K562 (cell line): ENCODE measurements around the gene USP2. TPM values are rescaled to one million over a fixed set of nuclear protein-coding genes. Genes with fewer than 3 reads are reported as not detected.

Experiments used
- ATAC-seq: fragments of 200-7000 bp; cut with Tn5 transposase; 3 replicates; pipeline ENCODE4 v1.9.1; 2020; ENCODE audit warnings: moderate library complexity
- BruUV-seq: library from RNA; stranded (reverse); fragments of 400-500 nt; replicated peaks from 2 replicates; lab custom pipeline; 2021; lab: Mats Ljungman, UMichigan
- CTCF ChIA-PET: fragments of 300-600 bp; formaldehyde crosslinking; extraction: SDS; loops from one replicate; lab custom pipeline; 2021; ENCODE audit warnings: low intra/inter-chr PET ratio; lab: Yijun Ruan, JAX
- POLR2A ChIA-PET: fragments of 300-600, 350-650 bp; sonication (Branson Sonifier 250); formaldehyde crosslinking; extraction: SDS; loops from one replicate; lab custom pipeline; 2021; ENCODE audit warnings: antibody characterized with exemption, inconsistent platforms; lab: Yijun Ruan, JAX
- DNase-seq, 4 experiments: peaks; one replicate each; pipeline versions ENCODE4 v3.0.0 to v3.0.0-alpha.2; 2011 to 2018; ENCODE audit warnings: low spot score in 3 of 4, mixed read lengths in 3 of 4; ENCODE audit errors: extremely low read depth in 1 of 4
- FAIRE-seq: peaks from 2 replicates; lab custom pipeline; 2011; peaks lifted over from hg19 to GRCh38; lab: Jason Lieb, UNC
- H2AFZ ChIP-seq: 2 replicates; pipeline ENCODE4 v1.6.0; 2011; ENCODE audit warnings: low read depth, low read length, control low read depth, inconsistent platforms
- H3K27ac ChIP-seq: fragments of 200-600 bp; 3 replicates; pipeline ENCODE4 v1.8.0; 2011; ENCODE audit warnings: low read depth, mild to moderate bottlenecking, control low read depth, inconsistent platforms, low read length, moderate library complexity, mixed read lengths; ENCODE audit errors: extremely low read depth
- H3K27me3 ChIP-seq, 2 experiments: fragments of 300-600 bp in 1 of 2; 2 replicates in 1 of 2; 3 replicates in 1 of 2; pipeline versions ENCODE4 v1.6.0 to v1.8.0; 2011; ENCODE audit warnings: inconsistent platforms in 2 of 2, low read length in 2 of 2, mild to moderate bottlenecking in 1 of 2, mixed read lengths in 1 of 2, moderate library complexity in 1 of 2; ENCODE audit not compliant: control insufficient read depth in 2 of 2, insufficient read depth in 2 of 2
- H3K36me3 ChIP-seq: fragments of 300-600 bp; 3 replicates; pipeline ENCODE4 v1.8.0; 2011; ENCODE audit warnings: mild to moderate bottlenecking, low read length, inconsistent platforms; ENCODE audit not compliant: control insufficient read depth, insufficient read depth
- H3K4me1 ChIP-seq, 2 experiments: fragments of 200-600 bp in 1 of 2; replicated peaks in 1 of 2; 2 replicates in 1 of 2; 3 replicates in 1 of 2; pipeline versions ENCODE4 v1.5.1 to v1.8.0; 2011; ENCODE audit warnings: inconsistent platforms in 2 of 2, low read length in 2 of 2, mild to moderate bottlenecking in 1 of 2, mixed read lengths in 1 of 2, moderate library complexity in 1 of 2; ENCODE audit not compliant: control insufficient read depth in 2 of 2, insufficient read depth in 2 of 2
- H3K4me2 ChIP-seq: 2 replicates; pipeline ENCODE4 v1.6.1; 2011; ENCODE audit warnings: low read length, control low read depth, inconsistent platforms, mixed read lengths; ENCODE audit not compliant: insufficient read depth
- H3K4me3 ChIP-seq: fragments of 200-600 bp; sonication (generic), shearing (Covaris generic); 2 replicates; pipeline ENCODE4 v1.5.1; 2016; ENCODE audit warnings: control low read depth, inconsistent platforms
- H3K79me2 ChIP-seq: fragments of 200-600 bp; 3 replicates; pipeline ENCODE4 v1.8.0; 2011; ENCODE audit warnings: low read length, inconsistent platforms; ENCODE audit not compliant: control insufficient read depth, insufficient read depth
- H3K9ac ChIP-seq, 2 experiments: 2 replicates each; pipeline versions ENCODE4 v1.6.0 to v1.6.1; 2011; ENCODE audit warnings: low read depth in 2 of 2, low read length in 2 of 2, control low read depth in 1 of 2, inconsistent platforms in 1 of 2, mild to moderate bottlenecking in 1 of 2, mixed read lengths in 1 of 2; ENCODE audit not compliant: insufficient read depth in 1 of 2
- H3K9me1 ChIP-seq: one replicate; pipeline ENCODE4 v1.6.0; 2011; ENCODE audit warnings: inconsistent platforms, mild to moderate bottlenecking, low read length, moderate library complexity; ENCODE audit not compliant: control insufficient read depth, insufficient read depth
- H3K9me3 ChIP-seq: replicated peaks from 2 replicates; pipeline ENCODE4 v1.5.1; 2011; ENCODE audit warnings: low read depth, low read length, inconsistent platforms; ENCODE audit not compliant: control insufficient read depth, insufficient read depth
- H4K20me1 ChIP-seq: replicated peaks from 2 replicates; pipeline ENCODE4 v1.6.1; 2011; ENCODE audit warnings: low read length, inconsistent platforms, mixed read lengths; ENCODE audit not compliant: control insufficient read depth, insufficient read depth
- HDAC3 ChIP-seq: fragments of 450-650 bp; IDR thresholded peaks from 2 replicates; pipeline ENCODE4 v1.6.1; 2018; ENCODE audit warnings: borderline replicate concordance, mild to moderate bottlenecking, moderate library complexity; ENCODE audit not compliant: partially characterized antibody
- HNRNPLL ChIP-seq: fragments of 200-400 bp; formaldehyde crosslinking; IDR thresholded peaks from 2 replicates; pipeline ENCODE4 v1.6.1; 2017; ENCODE audit warnings: low read length, low read depth, mild to moderate bottlenecking; ENCODE audit not compliant: poor library complexity, severe bottlenecking
- SETDB1 ChIP-seq: IDR thresholded peaks from one replicate; pipeline ENCODE4 v1.6.1; 2012; ENCODE audit warnings: low read length, control low read depth, inconsistent platforms
- SMAD3 ChIP-seq: fragments of 450-650 bp; formaldehyde crosslinking; conservative IDR thresholded peaks from 2 replicates; pipeline ENCODE4 v1.4.0; 2020; ENCODE audit warnings: mild to moderate bottlenecking
- ZNF197 ChIP-seq: fragments of 200-800 bp; sonication (Bioruptor generic); IDR thresholded peaks from 2 replicates; pipeline ENCODE4 v1.6.1; 2016; ENCODE audit warnings: low read depth, missing genetic modification characterization, missing compliant biosample characterization
- WGBS: fragments of 100-300 bp; shearing (Covaris generic); methylation state at CpG from one replicate; pipeline ENCODE4 v1.1.6; 2016; ENCODE audit warnings: low coverage, mixed read lengths; ENCODE audit not compliant: insufficient coverage; ENCODE audit errors: missing lambda C conversion rate; 5-methylcytosine and 5-hydroxymethylcytosine counted together
- in situ Hi-C: fragments of 300-500 bp; cut with MboI; formaldehyde crosslinking; loops from 4 replicates; pipeline ENCODE4 v1.15.0; 2018; ENCODE audit warnings: inconsistent platforms, mixed read lengths
- intact Hi-C: fragments of 100-400 bp; cut with micrococcal nuclease; formaldehyde crosslinking; loops from 2 replicates; pipeline ENCODE4 v1.14.2; 2022
- polyA plus RNA-seq, 8 experiments: library from polyadenylated mRNA; depleted of rRNA in 4 of 8; stranded (reverse) in 5 of 8; unstranded in 3 of 8; fragments of >200 nt; fragmentation: Nextera tagmentation in 2 of 8; fragmentation: Illumina TruSeq in 1 of 8; extraction: Ambion mirVana in 2 of 8; extraction: Trizol in 1 of 8; gene quantifications; 2 replicates each; pipeline versions ENCODE4 v1.2.1 to v1.2.3, GENCODE V29; 2011 to 2014; ENCODE audit warnings: inconsistent platforms in 1 of 8, missing spikeins in 1 of 8
- total RNA-seq, 7 experiments: library from RNA; depleted of rRNA in 6 of 7; stranded (reverse); fragments of >200 nt in 6 of 7; fragmentation: Illumina TruSeq in 2 of 7; extraction: Trizol in 2 of 7; gene quantifications; 2 replicates each; pipeline versions ENCODE4 v1.2.1 to v1.2.3, GENCODE V29; 2011 to 2021; ENCODE audit warnings: low replicate concordance in 1 of 7
- TF ChIP-seq, protein P1 (sequence below), 3 experiments: fragments of 200-800 bp in 1 of 3; fragments of 250-450 bp in 1 of 3; fragments of 450-650 bp in 1 of 3; sonication (Bioruptor Pico) in 1 of 3; sonication (Bioruptor generic) in 1 of 3; formaldehyde crosslinking in 1 of 3; IDR thresholded peaks; 2 replicates each; pipeline versions ENCODE4 v1.6.1 to v1.8.0; 2016 to 2022; ENCODE audit warnings: mild to moderate bottlenecking in 2 of 3, missing genetic modification characterization in 2 of 3, missing compliant biosample characterization in 1 of 3, moderate library complexity in 1 of 3
- TF ChIP-seq, protein P2 (sequence below): fragments of 250-450 bp; sonication (Bioruptor Pico); IDR thresholded peaks from 2 replicates; pipeline ENCODE4 v1.8.0; 2022; ENCODE audit warnings: moderate library complexity, mild to moderate bottlenecking, inconsistent platforms
- TF ChIP-seq, protein P3 (sequence below): fragments of 250-450 bp; sonication (Bioruptor Pico); IDR thresholded peaks from 2 replicates; pipeline ENCODE4 v1.5.0; 2021

Gene USP2
- total and polyA plus RNA-seq, 9 of the 15 experiments (the other 6 are each of a cell fraction or from before 2014, with no cell fraction given), result 2.8 to 16.9 (median 3.9) TPM

DNA sequence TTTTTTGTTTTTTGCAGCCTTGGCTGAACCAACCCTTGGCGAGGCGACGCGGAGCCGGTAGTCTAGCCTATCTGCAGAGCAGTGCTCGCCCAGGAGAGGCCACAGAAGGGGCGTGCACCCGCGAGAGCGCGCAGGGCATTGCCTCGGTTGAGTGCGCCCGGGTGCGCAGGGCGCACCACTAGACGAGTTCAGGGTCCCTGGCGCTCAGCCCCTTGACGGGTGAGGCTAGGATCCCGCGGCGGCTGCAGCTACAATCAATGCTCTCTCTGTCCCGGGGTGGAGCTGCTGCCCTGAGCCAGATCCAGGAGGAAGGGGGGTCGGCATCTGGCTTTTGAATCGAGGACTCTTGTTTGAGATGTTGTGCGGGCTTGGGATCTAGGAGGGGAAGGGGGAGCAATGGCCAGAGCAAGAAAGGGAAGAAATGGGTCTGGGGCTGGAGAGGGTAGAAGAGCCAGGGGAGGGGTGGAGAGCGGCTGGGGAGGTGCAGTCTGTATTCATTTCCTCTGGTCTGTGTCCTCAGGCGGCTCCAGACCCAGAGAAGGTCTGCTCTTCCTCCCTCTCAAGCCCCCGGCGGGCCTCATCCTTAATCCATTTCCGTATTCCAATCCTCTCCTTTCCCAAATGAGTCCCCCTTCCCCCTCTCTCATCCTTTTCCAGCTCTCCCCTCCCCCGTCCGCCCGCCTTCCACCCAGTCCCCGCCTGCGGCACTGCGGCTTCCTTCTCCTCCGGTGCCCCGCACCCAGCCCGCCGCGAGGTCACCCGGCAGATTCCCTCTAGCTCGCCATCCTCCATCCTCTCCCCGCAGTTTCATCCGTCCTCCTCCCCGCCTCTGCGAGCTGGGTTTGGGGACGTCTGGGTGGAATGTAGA, 40.7 kb upstream of the USP2 start:
- intact Hi-C loops, result no loop called here
- Histone ChIP-seq H3K79me2 (no peaks in the 10 kb centered on the region), H3K27ac (no peak overlapping the region), H3K9me3 (no peaks in the 10 kb centered on the region), H3K4me2 (no peak overlapping the region), H3K4me3 (no peak overlapping the region), H3K4me1 (peaks cover under 1 to 16% of the 10 kb centered on the region in 2 experiments; a peak in 3 of 5 replicates), H3K9me1 (no peaks in the 10 kb centered on the region), H4K20me1 (0 out of 2 replicates have a peak, but pooled peaks cover 2% of the 10 kb centered on the region), H3K9ac (no peak overlapping the region), H3K27me3 (peaks cover 0 to 16% of the 10 kb centered on the region in 2 experiments; a peak in 1 of 5 replicates), H3K36me3 (no peaks in the 10 kb centered on the region), H2AFZ (no peak overlapping the region)
- ChIA-PET POLR2A (interaction anchor here (0.6 to 1.1 kb wide), 2 partner anchors 22 to 560 kb away, joined by 3 read pairs; no protein-coding TSS in a partner anchor), CTCF (no interaction called here)
- no peak for TF ChIP-seq SETDB1
- TF ChIP-seq HNRNPLL, result no peak
- TF ChIP-seq SMAD3 (CRISPR knock-in tag), result no peak
- no TSS peak for BruUV-seq
- in situ Hi-C loops, result no loop called here
- WGBS, result 45% methylated on average over 32 of the region's 49 CpGs
- no peak for DNase-seq
- no peak for ATAC-seq
- no peak for FAIRE-seq

DNA sequence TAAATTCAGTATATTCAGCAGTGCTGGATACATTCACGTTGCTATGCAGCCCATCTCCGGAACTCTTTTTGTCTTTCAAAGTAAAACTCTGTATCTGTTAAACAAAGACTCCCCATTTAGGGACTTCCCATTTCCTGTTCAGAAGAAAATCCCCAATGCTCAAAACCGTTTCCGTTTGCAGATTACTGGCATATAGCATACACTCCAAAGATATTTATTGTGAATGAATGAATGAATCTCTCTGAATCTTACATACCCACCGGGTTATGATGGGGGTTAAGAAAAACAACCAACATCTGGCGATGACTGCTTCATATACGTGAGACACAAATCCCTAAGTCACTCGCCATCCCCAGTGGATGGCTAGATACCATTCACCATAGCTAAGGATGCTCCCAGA, 39.9 kb upstream of the USP2 start:
- H3K27me3 ChIP-seq, result peaks cover 0 to 16% of the 10 kb centered on the region in 2 experiments; a peak in 1 of 5 replicates
- no TSS peak for BruUV-seq
- ATAC-seq (no peak), FAIRE-seq (no peak), DNase-seq (no peak)
- peaks cover 0 to 16% of the 10 kb centered on the region in 2 experiments; a peak in 2 of 5 replicates for H3K4me1 ChIP-seq
- in situ Hi-C loops (no loop called here), intact Hi-C loops (no loop called here)
- no peak overlapping the region for H3K27ac ChIP-seq
- H4K20me1 ChIP-seq, result 0 out of 2 replicates have a peak, but pooled peaks cover 2% of the 10 kb centered on the region
- no peaks in the 10 kb centered on the region for H3K36me3 ChIP-seq
- H3K4me2 ChIP-seq, result no peak overlapping the region
- CTCF ChIA-PET, result no interaction called here
- H3K4me3 ChIP-seq, result no peak overlapping the region
- POLR2A ChIA-PET, result interaction anchor here (1.1 kb wide), 1 partner anchor 21 kb away, joined by 3 read pairs; no protein-coding TSS in a partner anchor
- 15% methylated on average over 8 of the region's 8 CpGs for WGBS
- H3K9me1 ChIP-seq, result no peaks in the 10 kb centered on the region
- no peak overlapping the region for H2AFZ ChIP-seq
- no peaks in the 10 kb centered on the region for H3K79me2 ChIP-seq
- no peaks in the 10 kb centered on the region for H3K9me3 ChIP-seq
- H3K9ac ChIP-seq, result no peak overlapping the region
- TF ChIP-seq, protein P1, sequence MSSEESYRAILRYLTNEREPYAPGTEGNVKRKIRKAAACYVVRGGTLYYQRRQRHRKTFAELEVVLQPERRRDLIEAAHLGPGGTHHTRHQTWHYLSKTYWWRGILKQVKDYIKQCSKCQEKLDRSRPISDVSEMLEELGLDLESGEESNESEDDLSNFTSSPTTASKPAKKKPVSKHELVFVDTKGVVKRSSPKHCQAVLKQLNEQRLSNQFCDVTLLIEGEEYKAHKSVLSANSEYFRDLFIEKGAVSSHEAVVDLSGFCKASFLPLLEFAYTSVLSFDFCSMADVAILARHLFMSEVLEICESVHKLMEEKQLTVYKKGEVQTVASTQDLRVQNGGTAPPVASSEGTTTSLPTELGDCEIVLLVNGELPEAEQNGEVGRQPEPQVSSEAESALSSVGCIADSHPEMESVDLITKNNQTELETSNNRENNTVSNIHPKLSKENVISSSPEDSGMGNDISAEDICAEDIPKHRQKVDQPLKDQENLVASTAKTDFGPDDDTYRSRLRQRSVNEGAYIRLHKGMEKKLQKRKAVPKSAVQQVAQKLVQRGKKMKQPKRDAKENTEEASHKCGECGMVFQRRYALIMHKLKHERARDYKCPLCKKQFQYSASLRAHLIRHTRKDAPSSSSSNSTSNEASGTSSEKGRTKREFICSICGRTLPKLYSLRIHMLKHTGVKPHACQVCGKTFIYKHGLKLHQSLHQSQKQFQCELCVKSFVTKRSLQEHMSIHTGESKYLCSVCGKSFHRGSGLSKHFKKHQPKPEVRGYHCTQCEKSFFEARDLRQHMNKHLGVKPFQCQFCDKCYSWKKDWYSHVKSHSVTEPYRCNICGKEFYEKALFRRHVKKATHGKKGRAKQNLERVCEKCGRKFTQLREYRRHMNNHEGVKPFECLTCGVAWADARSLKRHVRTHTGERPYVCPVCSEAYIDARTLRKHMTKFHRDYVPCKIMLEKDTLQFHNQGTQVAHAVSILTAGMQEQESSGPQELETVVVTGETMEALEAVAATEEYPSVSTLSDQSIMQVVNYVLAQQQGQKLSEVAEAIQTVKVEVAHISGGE (CRISPR knock-in tag; IDR thresholded peaks at IDR 0.05), result no peak
- TF ChIP-seq ZNF197 (CRISPR knock-in tag) (no peak), HDAC3 (no peak)
- TF ChIP-seq, protein P2, sequence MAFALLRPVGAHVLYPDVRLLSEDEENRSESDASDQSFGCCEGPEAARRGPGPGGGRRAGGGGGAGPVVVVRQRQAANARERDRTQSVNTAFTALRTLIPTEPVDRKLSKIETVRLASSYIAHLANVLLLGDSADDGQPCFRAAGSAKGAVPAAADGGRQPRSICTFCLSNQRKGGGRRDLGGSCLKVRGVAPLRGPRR (CRISPR knock-in tag), result no peak
- TF ChIP-seq, protein P3, sequence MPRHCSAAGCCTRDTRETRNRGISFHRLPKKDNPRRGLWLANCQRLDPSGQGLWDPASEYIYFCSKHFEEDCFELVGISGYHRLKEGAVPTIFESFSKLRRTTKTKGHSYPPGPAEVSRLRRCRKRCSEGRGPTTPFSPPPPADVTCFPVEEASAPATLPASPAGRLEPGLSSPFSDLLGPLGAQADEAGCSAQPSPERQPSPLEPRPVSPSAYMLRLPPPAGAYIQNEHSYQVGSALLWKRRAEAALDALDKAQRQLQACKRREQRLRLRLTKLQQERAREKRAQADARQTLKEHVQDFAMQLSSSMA (CRISPR knock-in tag), result no peak
